Measurements from ENCODE around the gene FKBP15.

DNA sequence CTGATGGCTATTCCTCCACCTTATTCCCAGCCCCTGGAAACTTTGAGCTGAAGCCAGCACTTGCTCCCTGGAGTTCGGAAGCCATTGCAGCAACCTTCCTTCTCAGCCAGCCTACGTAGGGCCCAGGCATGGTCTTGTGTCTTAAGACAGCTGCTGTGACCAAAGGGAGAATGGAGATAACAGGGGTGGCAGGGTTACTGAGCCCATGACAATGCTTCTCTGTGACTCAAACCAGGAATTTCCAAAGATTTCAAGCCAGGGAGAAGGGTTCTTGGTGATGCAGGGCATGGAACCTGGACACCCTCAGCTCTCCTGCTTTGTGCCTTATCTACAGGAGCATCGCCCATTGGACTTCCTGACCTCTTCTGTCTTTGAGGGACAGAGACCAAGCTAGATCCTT, 58.1 kb downstream of the FKBP15 start:
- TF ChIP-seq CTCF (conservative IDR thresholded peaks at IDR 0.05) (no peak), ZFX (IDR thresholded peaks at IDR 0.05) (no peak)
